ENCODE data around the gene SCFD2. TPM values are rescaled to one million over a fixed set of nuclear protein-coding genes. Genes with fewer than 3 reads are reported as not detected.
A peak's percentile ranks its signal among the peaks of the same experiment; 100 is the strongest.
"Not testable (repeated sequence)": the region's sequence is repeated elsewhere in the genome, so short reads cannot be mapped to it uniquely, and the experiment has no call there.

The SCFD2 gene
- total and polyA plus RNA-seq, 9 donors = 9.4 to 14.8 (median 11.3) TPM

- Histone ChIP-seq H3K9me3 (replicated peaks; ENCODE audit: control insufficient read depth, low read depth, low read length) (no peaks in the 10 kb centered on the region), H3K27ac (ENCODE audit: low read length) (no peak overlapping the region), H3K4me3 (ENCODE audit: low read length) (no peak overlapping the region), H3K4me1 (ENCODE audit: control insufficient read depth, insufficient read depth, low read length) (no peaks in the 10 kb centered on the region), H3K27me3 (ENCODE audit: control insufficient read depth, insufficient read depth, low read length) (no peaks in the 10 kb centered on the region), H3K36me3 (ENCODE audit: control insufficient read depth, insufficient read depth, low read length) (no peaks in the 10 kb centered on the region)
- 92% methylated on average over 2 of the region's 3 CpGs for WGBS (ENCODE audit: insufficient coverage)
- DNase-seq = no peak
These were observed 214.4 kb downstream of the SCFD2 start for GRCh38 chr4:53151489-53151788.

GRCh38 chr4:53150631-53151488 is 215.0 kb downstream of the SCFD2 start:
- Histone ChIP-seq H3K27me3 (ENCODE audit: control insufficient read depth, insufficient read depth, low read length) (no peaks in the 10 kb centered on the region), H3K36me3 (ENCODE audit: control insufficient read depth, insufficient read depth, low read length) (no peaks in the 10 kb centered on the region), H3K9me3 (replicated peaks; ENCODE audit: control insufficient read depth, low read depth, low read length) (no peaks in the 10 kb centered on the region), H3K4me1 (ENCODE audit: control insufficient read depth, insufficient read depth, low read length) (no peaks in the 10 kb centered on the region), H3K4me3 (ENCODE audit: low read length) (no peak overlapping the region), H3K27ac (ENCODE audit: low read length) (no peak overlapping the region)
- no CpG with 5 or more reads among the region's 4 CpGs for WGBS (ENCODE audit: insufficient coverage)
- DNase-seq = no peak

GRCh38 chr4:53147711-53148110 is 218.2 kb downstream of the SCFD2 start:
- H3K27ac ChIP-seq (ENCODE audit: low read length) = peak overlapping the region; percentile 63
- no peaks in the 10 kb centered on the region for H3K27me3 ChIP-seq (ENCODE audit: control insufficient read depth, insufficient read depth, low read length)
- no peaks in the 10 kb centered on the region for H3K4me1 ChIP-seq (ENCODE audit: control insufficient read depth, insufficient read depth, low read length)
- no peak overlapping the region for H3K4me3 ChIP-seq (ENCODE audit: low read length)
- peaks cover 5% of the 10 kb centered on the region for H3K36me3 ChIP-seq (ENCODE audit: control insufficient read depth, insufficient read depth, low read length)
- H3K9me3 ChIP-seq (replicated peaks; ENCODE audit: control insufficient read depth, low read depth, low read length) = no peaks in the 10 kb centered on the region
- no peak for DNase-seq

GRCh38 chr4:53147197-53147596 is 218.7 kb downstream of the SCFD2 start:
- no peaks in the 10 kb centered on the region for H3K9me3 ChIP-seq (replicated peaks; ENCODE audit: control insufficient read depth, low read depth, low read length)
- H3K36me3 ChIP-seq (ENCODE audit: control insufficient read depth, insufficient read depth, low read length) = peaks cover 5% of the 10 kb centered on the region
- H3K27ac ChIP-seq (ENCODE audit: low read length) = peak overlapping the region; percentile 63
- H3K27me3 ChIP-seq (ENCODE audit: control insufficient read depth, insufficient read depth, low read length) = no peaks in the 10 kb centered on the region
- DNase-seq = peak; percentile 71
- no CpG with 5 or more reads among the region's 4 CpGs for WGBS (ENCODE audit: insufficient coverage)
- no peaks in the 10 kb centered on the region for H3K4me1 ChIP-seq (ENCODE audit: control insufficient read depth, insufficient read depth, low read length)
- no peak overlapping the region for H3K4me3 ChIP-seq (ENCODE audit: low read length)

GRCh38 chr4:53141308-53141707 is 224.6 kb downstream of the SCFD2 start:
- no CpG with 5 or more reads among the region's 2 CpGs for WGBS (ENCODE audit: insufficient coverage)
- DNase-seq = no peak
- Histone ChIP-seq H3K9me3 (replicated peaks; ENCODE audit: control insufficient read depth, low read depth, low read length) (no peaks in the 10 kb centered on the region), H3K4me3 (ENCODE audit: low read length) (no peak overlapping the region), H3K36me3 (ENCODE audit: control insufficient read depth, insufficient read depth, low read length) (peaks cover 5% of the 10 kb centered on the region), H3K4me1 (ENCODE audit: control insufficient read depth, insufficient read depth, low read length) (no peaks in the 10 kb centered on the region), H3K27me3 (ENCODE audit: control insufficient read depth, insufficient read depth, low read length) (no peaks in the 10 kb centered on the region), H3K27ac (ENCODE audit: low read length) (no peak overlapping the region)

GRCh38 chr4:53139256-53139655 is 226.6 kb downstream of the SCFD2 start:
- not testable (repeated sequence) for H3K27me3 ChIP-seq (ENCODE audit: control insufficient read depth, insufficient read depth, low read length); H3K27ac ChIP-seq (ENCODE audit: low read length); H3K9me3 ChIP-seq (replicated peaks; ENCODE audit: control insufficient read depth, low read depth, low read length); H3K4me3 ChIP-seq (ENCODE audit: low read length); DNase-seq; H3K4me1 ChIP-seq (ENCODE audit: control insufficient read depth, insufficient read depth, low read length); H3K36me3 ChIP-seq (ENCODE audit: control insufficient read depth, insufficient read depth, low read length)
- 98% methylated on average over 13 of the region's 32 CpGs for WGBS (ENCODE audit: insufficient coverage)

GRCh38 chr4:53137468-53137867 is 228.4 kb downstream of the SCFD2 start:
- DNase-seq = no peak
- no peaks in the 10 kb centered on the region for H3K36me3 ChIP-seq (ENCODE audit: control insufficient read depth, insufficient read depth, low read length)
- H3K9me3 ChIP-seq (replicated peaks; ENCODE audit: control insufficient read depth, low read depth, low read length) = no peaks in the 10 kb centered on the region
- H3K4me1 ChIP-seq (ENCODE audit: control insufficient read depth, insufficient read depth, low read length) = no peaks in the 10 kb centered on the region
- H3K27ac ChIP-seq (ENCODE audit: low read length) = no peak overlapping the region
- H3K4me3 ChIP-seq (ENCODE audit: low read length) = no peak overlapping the region
- no peaks in the 10 kb centered on the region for H3K27me3 ChIP-seq (ENCODE audit: control insufficient read depth, insufficient read depth, low read length)

GRCh38 chr4:53136954-53137353 is 228.9 kb downstream of the SCFD2 start:
- no peaks in the 10 kb centered on the region for H3K4me1 ChIP-seq (ENCODE audit: control insufficient read depth, insufficient read depth, low read length)
- no peaks in the 10 kb centered on the region for H3K36me3 ChIP-seq (ENCODE audit: control insufficient read depth, insufficient read depth, low read length)
- no peaks in the 10 kb centered on the region for H3K27me3 ChIP-seq (ENCODE audit: control insufficient read depth, insufficient read depth, low read length)
- H3K9me3 ChIP-seq (replicated peaks; ENCODE audit: control insufficient read depth, low read depth, low read length) = no peaks in the 10 kb centered on the region
- no peak overlapping the region for H3K27ac ChIP-seq (ENCODE audit: low read length)
- WGBS (ENCODE audit: insufficient coverage) = no CpG with 5 or more reads among the region's 2 CpGs
- no peak for DNase-seq
- H3K4me3 ChIP-seq (ENCODE audit: low read length) = no peak overlapping the region

GRCh38 chr4:53132132-53132891 is 233.5 kb downstream of the SCFD2 start:
- DNase-seq = peak; percentile 96
- H3K27ac ChIP-seq (ENCODE audit: low read length) = peak overlapping the region; percentile 92
- no CpG with 5 or more reads among the region's 4 CpGs for WGBS (ENCODE audit: insufficient coverage)

GRCh38 chr4:53131562-53131925 is 234.3 kb downstream of the SCFD2 start:
- no peaks in the 10 kb centered on the region for H3K36me3 ChIP-seq (ENCODE audit: control insufficient read depth, insufficient read depth, low read length)

More at GRCh38 chr4:53132132-53132891, 233.5 kb downstream of the SCFD2 start:
- Histone ChIP-seq H3K4me1 (ENCODE audit: control insufficient read depth, insufficient read depth, low read length) (peaks cover 9% of the 10 kb centered on the region), H3K4me3 (ENCODE audit: low read length) (no peak overlapping the region), H3K9me3 (replicated peaks; ENCODE audit: control insufficient read depth, low read depth, low read length) (no peaks in the 10 kb centered on the region), H3K27me3 (ENCODE audit: control insufficient read depth, insufficient read depth, low read length) (no peaks in the 10 kb centered on the region), H3K36me3 (ENCODE audit: control insufficient read depth, insufficient read depth, low read length) (no peaks in the 10 kb centered on the region)

More at GRCh38 chr4:53131562-53131925, 234.3 kb downstream of the SCFD2 start:
- DNase-seq = no peak
- H3K4me3 ChIP-seq (ENCODE audit: low read length) = no peak overlapping the region
- H3K27ac ChIP-seq (ENCODE audit: low read length) = peak overlapping the region; percentile 92
- H3K27me3 ChIP-seq (ENCODE audit: control insufficient read depth, insufficient read depth, low read length) = no peaks in the 10 kb centered on the region
- H3K9me3 ChIP-seq (replicated peaks; ENCODE audit: control insufficient read depth, low read depth, low read length) = no peaks in the 10 kb centered on the region
- WGBS (ENCODE audit: insufficient coverage) = no CpG with 5 or more reads among the region's 2 CpGs
- H3K4me1 ChIP-seq (ENCODE audit: control insufficient read depth, insufficient read depth, low read length) = peaks cover 11% of the 10 kb centered on the region

Measured in muscle of leg (tissue), 11 donors.